Upper lobe of left lung (tissue), 6 donors: Measurements from ENCODE around the gene PRM1. TPM values are rescaled to one million over a fixed set of nuclear protein-coding genes. Genes with fewer than 3 reads are reported as not detected.

ENCODE experiments used
- ATAC-seq, 2 donors: fragments of 200-7000 bp; cut with Tn5 transposase; one replicate each; pipeline ENCODE4 v1.9.1; 2022; ENCODE audit warnings: mild to moderate bottlenecking in 2 of 2, moderate library complexity in 2 of 2; ENCODE audit not compliant: low FRiP score in 2 of 2
- DNase-seq, 2 donors: peaks; one replicate each; pipeline ENCODE4 v3.0.0-alpha.2; 2019 to 2020
- H3K27ac ChIP-seq, 4 donors: fragments of 200-600 bp; sonication (generic); one replicate each; pipeline ENCODE4 v1.5.1; 2016 to 2019
- H3K27me3 ChIP-seq, 4 donors: fragments of 200-600 bp; sonication (generic); one replicate each; pipeline ENCODE4 v1.5.1; 2017 to 2019
- H3K36me3 ChIP-seq, 4 donors: fragments of 200-600 bp; sonication (generic); one replicate each; pipeline ENCODE4 v1.5.1; 2016 to 2019
- H3K4me1 ChIP-seq, 4 donors: fragments of 200-600 bp; sonication (generic); one replicate each; pipeline ENCODE4 v1.5.1; 2018 to 2019
- H3K4me3 ChIP-seq, 4 donors: fragments of 200-600 bp; sonication (generic); one replicate each; pipeline ENCODE4 v1.5.1; 2017 to 2019; ENCODE audit warnings: mild to moderate bottlenecking in 2 of 4, moderate library complexity in 1 of 4
- H3K9me3 ChIP-seq, 4 donors: fragments of 200-600 bp; sonication (generic); one replicate each; pipeline ENCODE4 v1.5.1; 2018 to 2019
- CTCF ChIP-seq, 6 experiments: fragments of 450-650 bp in 4 of 6; fragments of 200-600 bp in 2 of 6; sonication (generic) in 2 of 6; IDR thresholded peaks; one replicate each; pipeline ENCODE4 v1.5.1; 2016 to 2019; ENCODE audit warnings: antibody characterized with exemption in 6 of 6
- EP300 ChIP-seq, 4 donors: sonication (generic); formaldehyde crosslinking; IDR thresholded peaks; one replicate each; pipeline ENCODE4 v1.5.1; 2017; ENCODE audit warnings: antibody characterized with exemption in 4 of 4, control low read depth in 2 of 4
- POLR2A ChIP-seq, 4 donors: fragments of 450-650 bp; IDR thresholded peaks; one replicate each; pipeline ENCODE4 v1.5.1; 2016 to 2017; ENCODE audit warnings: antibody characterized with exemption in 4 of 4, mild to moderate bottlenecking in 2 of 4
- POLR2AphosphoS5 ChIP-seq, 2 donors: sonication (generic); formaldehyde crosslinking; IDR thresholded peaks; one replicate each; pipeline ENCODE4 v1.5.1; 2017; ENCODE audit warnings: antibody characterized with exemption in 2 of 2
- WGBS, 2 donors: methylation state at CpG; one replicate each; pipeline ENCODE4 v1.1.5; 2017 to 2018; 5-methylcytosine and 5-hydroxymethylcytosine counted together
- small RNA-seq, 4 donors: library from RNA; depleted of rRNA; stranded (forward); fragments of <200 nt; gene quantifications; one replicate each; pipeline ENCODE3, GENCODE V24; 2016
- total RNA-seq, 6 donors: library from RNA; depleted of rRNA in 4 of 6; stranded (reverse); fragments of >200 nt in 4 of 6; gene quantifications; one replicate each; pipeline versions ENCODE4 v1.1.0 to v1.2.1, GENCODE V29; 2016 to 2021
- donor health status: DM: no; HTN: no; CAD: no; lungs with moderate emphysema.
- donor health status: DM: no; HTN: yes; CAD: no; lungs with severe emphysema.

The PRM1 gene
- total RNA-seq, 6 donors from 2014 or later, result not detected

- WGBS, 2 donors, result 70 to 74% methylated on average over 8 of the region's 8 CpGs
- Histone ChIP-seq H3K9me3 (no peaks in the 10 kb centered on the region), H3K4me3 (no peak overlapping the region), H3K27ac (peak overlapping the region; percentile 1 to 82 (median 64)), H3K27me3 (no peaks in the 10 kb centered on the region), H3K4me1 (peaks cover 5 to 15% (median 12%) of the 10 kb centered on the region in 4 donors), H3K36me3 (no peaks in the 10 kb centered on the region)
- DNase-seq (no peak), ATAC-seq (no peak)
- no peak for TF ChIP-seq POLR2AphosphoS5 (IDR thresholded peaks at IDR 0.05)
- no peak for TF ChIP-seq POLR2A (IDR thresholded peaks at IDR 0.05)
- TF ChIP-seq EP300 (IDR thresholded peaks at IDR 0.05), result no peak
- TF ChIP-seq CTCF (IDR thresholded peaks at IDR 0.05), result no peak
Observed at GRCh38 chr16:11233727-11234376, 47.3 kb downstream of the PRM1 start.

- Histone ChIP-seq H3K27me3 (no peaks in the 10 kb centered on the region), H3K9me3 (no peaks in the 10 kb centered on the region), H3K27ac (peak overlapping the region; percentile 13 to 82 (median 64)), H3K36me3 (no peaks in the 10 kb centered on the region), H3K4me3 (no peak overlapping the region), H3K4me1 (peaks cover 5 to 15% (median 12%) of the 10 kb centered on the region in 4 donors)
- peak; percentile 73 to 92 for DNase-seq
- TF ChIP-seq POLR2A (IDR thresholded peaks at IDR 0.05) (peak in 1 of 4 donors; percentile 66), EP300 (IDR thresholded peaks at IDR 0.05) (peak in 3 of 4 donors; percentile 62 to 83 (median 78)), CTCF (IDR thresholded peaks at IDR 0.05) (no peak), POLR2AphosphoS5 (IDR thresholded peaks at IDR 0.05) (peak; percentile 46 to 68)
- ATAC-seq, result peak; percentile 41 to 64
- WGBS, 2 donors, result 38 to 41% methylated on average over 20 to 32 of the region's 35 CpGs
Observed at GRCh38 chr16:11232852-11233726, 48.0 kb downstream of the PRM1 start.

- WGBS, 2 donors, result 82 to 94% methylated on average over 2 of the region's 3 CpGs
- no peak for ATAC-seq
- TF ChIP-seq POLR2A (IDR thresholded peaks at IDR 0.05) (no peak), CTCF (IDR thresholded peaks at IDR 0.05) (no peak), EP300 (IDR thresholded peaks at IDR 0.05) (no peak), POLR2AphosphoS5 (IDR thresholded peaks at IDR 0.05) (no peak)
- Histone ChIP-seq H3K36me3 (no peaks in the 10 kb centered on the region), H3K9me3 (no peaks in the 10 kb centered on the region), H3K4me3 (no peak overlapping the region), H3K27me3 (no peaks in the 10 kb centered on the region), H3K4me1 (peaks cover 5 to 15% (median 10%) of the 10 kb centered on the region in 4 donors), H3K27ac (peak overlapping the region; percentile 13 to 82 (median 64))
- no peak for DNase-seq
Observed at GRCh38 chr16:11232302-11232851, 48.8 kb downstream of the PRM1 start.

- ATAC-seq (no peak), DNase-seq (no peak)
- TF ChIP-seq EP300 (IDR thresholded peaks at IDR 0.05) (no peak), POLR2A (IDR thresholded peaks at IDR 0.05) (no peak), POLR2AphosphoS5 (IDR thresholded peaks at IDR 0.05) (no peak), CTCF (IDR thresholded peaks at IDR 0.05) (no peak)
- H3K36me3 ChIP-seq, result no peaks in the 10 kb centered on the region
- H3K4me3 ChIP-seq, result no peak overlapping the region
- H3K27me3 ChIP-seq, result no peaks in the 10 kb centered on the region
- H3K9me3 ChIP-seq, result no peaks in the 10 kb centered on the region
- WGBS, 2 donors, result 72 to 86% methylated on average over 9 to 10 of the region's 10 CpGs
- peak overlapping the region in 1 of 4 donors; percentile 18 for H3K27ac ChIP-seq
- H3K4me1 ChIP-seq, result peaks cover 5 to 10% (median 8%) of the 10 kb centered on the region in 4 donors
Observed at GRCh38 chr16:11231367-11231970, 49.7 kb downstream of the PRM1 start.

Small RNA genes lying within 50 kb of the gene (small RNA-seq; reads per million reads assigned to genes)
- 0 reads per million in 4 donors for gene MIR548H2
- 0 reads per million in 4 donors for gene RF00019
- gene RF00554, result 0 reads per million in 4 donors

Other genes starting within 250 kb of the PRM1 start
- gene SOCS1, start 25.1 kb downstream of the PRM1 start, total RNA-seq, result 10 to 100 TPM in 5 of 6 donors, 1 to 10 TPM in 1; 9.4 to 36.6 (median 18.5) TPM
- not detected for gene TNP2, start 12.0 kb downstream of the PRM1 start, total RNA-seq
- not detected for gene PRM3, start 7.7 kb downstream of the PRM1 start, total RNA-seq
- not detected for gene PRM2, start 4.8 kb downstream of the PRM1 start, total RNA-seq
- gene RMI2, start 64.1 kb upstream of the PRM1 start, total RNA-seq, result 1 to 10 TPM; 2.6 to 6.3 (median 2.7) TPM